Peyer's patch (tissue), 4 donors: ENCODE measurements around the gene TANC2.

ENCODE experiments used
- CTCF ChIP-seq, 6 experiments: fragments of 450-650 bp in 4 of 6; fragments of 200-600 bp in 2 of 6; sonication (generic) in 1 of 6; IDR thresholded peaks; one replicate each; pipeline ENCODE4 v1.5.1; 2017 to 2019; ENCODE audit warnings: antibody characterized with exemption in 6 of 6, mild to moderate bottlenecking in 3 of 6, moderate library complexity in 1 of 6
- POLR2A ChIP-seq, 2 donors: fragments of 450-650 bp; IDR thresholded peaks; one replicate each; pipeline ENCODE4 v1.5.1; 2017; ENCODE audit warnings: antibody characterized with exemption in 2 of 2, mild to moderate bottlenecking in 2 of 2, moderate library complexity in 2 of 2

- TF ChIP-seq POLR2A (IDR thresholded peaks at IDR 0.05) (no peak), CTCF (IDR thresholded peaks at IDR 0.05) (no peak)
Measured at GRCh38 chr17:62989501-62989900, 23.5 kb downstream of the TANC2 start.
